Stimulated activated naive CD8-positive, alpha-beta T cell treated with anti-CD3 and anti-CD28 coated beads, Interleukin-15, amount 100 ng/mL, for 72 hours (primary cell): ENCODE results near the gene CORO2A.

ENCODE experiments used
- ATAC-seq: fragments of 150-1000 bp; cut with Tn5 transposase; 2 replicates; pipeline ENCODE4 v1.10.0; 2021; ENCODE audit warnings: mild to moderate bottlenecking, moderate library complexity
- DNase-seq, 2 donors: peaks; one replicate each; pipeline ENCODE4 v3.0.0; 2021 to 2022
- H3K27ac Mint-ChIP-seq, 2 donors: one replicate each; pipeline ENCODE4 v1.8.0; 2022; ENCODE audit warnings: mild to moderate bottlenecking in 2 of 2, mixed read lengths in 2 of 2, moderate library complexity in 2 of 2
- H3K27me3 Mint-ChIP-seq: one replicate; pipeline ENCODE4 v1.8.0; 2022; ENCODE audit warnings: mixed read lengths
- H3K4me1 Mint-ChIP-seq: one replicate; pipeline ENCODE4 v1.8.0; 2022; ENCODE audit warnings: mild to moderate bottlenecking, mixed read lengths
- H3K4me3 Mint-ChIP-seq, 2 donors: one replicate each; pipeline ENCODE4 v1.8.0; 2022; ENCODE audit warnings: mild to moderate bottlenecking in 2 of 2, mixed read lengths in 2 of 2, moderate library complexity in 1 of 2
- H3K9me3 Mint-ChIP-seq, 2 donors: one replicate each; pipeline ENCODE4 v1.8.0; 2022; ENCODE audit warnings: mixed read lengths in 2 of 2

CORO2A gene

DNA sequence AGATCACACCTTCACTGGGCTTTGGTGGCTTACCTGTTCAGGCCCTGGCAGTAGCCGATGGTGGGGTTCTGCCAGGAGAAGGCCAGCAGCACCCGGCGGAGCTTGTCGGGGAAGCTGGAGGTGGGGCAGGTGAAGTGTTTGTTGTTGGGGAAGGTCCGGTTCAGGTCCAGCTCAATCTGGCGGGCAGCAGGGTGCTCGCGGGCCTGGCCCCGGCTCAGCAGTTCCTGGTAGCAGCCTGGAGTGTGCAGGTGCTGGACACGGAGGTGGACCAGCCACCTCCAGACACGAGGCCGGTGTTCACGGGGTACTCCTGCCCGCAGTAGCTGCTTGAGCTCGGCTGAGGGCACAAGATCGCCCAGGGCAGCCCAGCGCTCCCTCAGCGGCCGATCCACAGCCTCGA lies 16.2 kb upstream of the CORO2A start:
- DNase-seq (no peak), ATAC-seq (no peak)
- Mint-ChIP-seq H3K27me3 (no peaks in the 10 kb centered on the region), H3K9me3 (no peaks in the 10 kb centered on the region), H3K4me3 (no peak overlapping the region), H3K27ac (no peak overlapping the region), H3K4me1 (no peaks in the 10 kb centered on the region)

DNA sequence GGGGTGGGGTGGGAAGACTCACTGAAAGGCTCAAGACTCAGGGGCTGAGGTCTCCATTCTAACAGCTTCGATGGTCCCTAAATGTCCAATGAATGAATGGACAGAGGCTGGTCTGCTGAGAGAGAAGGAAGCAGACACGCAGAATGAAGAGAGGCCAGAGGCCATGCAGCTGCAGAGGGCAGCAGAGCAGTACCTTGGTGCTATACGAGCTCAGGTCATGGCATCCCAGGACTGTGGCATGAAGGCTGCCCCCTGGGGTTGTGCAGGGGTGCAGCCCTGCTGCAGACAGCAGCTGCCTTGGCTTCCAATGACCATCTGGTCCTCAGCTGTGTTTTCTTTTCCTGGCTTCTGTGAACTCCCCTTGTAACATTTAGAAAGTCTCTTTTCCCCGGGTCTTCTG lies 15.2 kb upstream of the CORO2A start:
- H3K27me3 Mint-ChIP-seq = no peaks in the 10 kb centered on the region
- H3K4me1 Mint-ChIP-seq = no peaks in the 10 kb centered on the region
- H3K27ac Mint-ChIP-seq = no peak overlapping the region
- DNase-seq = no peak
- no peak for ATAC-seq
- no peak overlapping the region for H3K4me3 Mint-ChIP-seq
- H3K9me3 Mint-ChIP-seq = no peaks in the 10 kb centered on the region

DNA sequence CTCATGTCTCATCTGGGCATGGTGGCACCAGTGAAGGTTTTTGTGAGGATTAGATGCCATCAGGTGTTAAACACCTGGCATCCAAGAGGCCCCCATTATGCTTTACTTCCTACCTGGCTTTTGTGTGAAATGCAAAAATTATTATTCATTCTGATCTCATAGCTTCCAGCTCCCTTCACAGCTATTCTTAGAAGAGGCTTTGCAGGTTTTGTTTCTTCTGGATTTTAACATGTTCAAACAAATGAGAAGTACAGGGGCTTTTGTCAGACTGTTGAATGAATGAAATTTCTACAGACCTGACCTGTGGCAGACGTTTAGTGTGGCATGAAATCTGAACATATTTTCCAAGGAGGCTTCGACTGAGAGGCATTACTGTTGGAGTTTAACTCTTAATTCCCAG lies 14.3 kb upstream of the CORO2A start:
- DNase-seq = no peak
- Mint-ChIP-seq H3K9me3 (no peaks in the 10 kb centered on the region), H3K27me3 (no peaks in the 10 kb centered on the region), H3K27ac (no peak overlapping the region), H3K4me1 (peaks cover 6% of the 10 kb centered on the region), H3K4me3 (no peak overlapping the region)
- ATAC-seq = no peak

DNA sequence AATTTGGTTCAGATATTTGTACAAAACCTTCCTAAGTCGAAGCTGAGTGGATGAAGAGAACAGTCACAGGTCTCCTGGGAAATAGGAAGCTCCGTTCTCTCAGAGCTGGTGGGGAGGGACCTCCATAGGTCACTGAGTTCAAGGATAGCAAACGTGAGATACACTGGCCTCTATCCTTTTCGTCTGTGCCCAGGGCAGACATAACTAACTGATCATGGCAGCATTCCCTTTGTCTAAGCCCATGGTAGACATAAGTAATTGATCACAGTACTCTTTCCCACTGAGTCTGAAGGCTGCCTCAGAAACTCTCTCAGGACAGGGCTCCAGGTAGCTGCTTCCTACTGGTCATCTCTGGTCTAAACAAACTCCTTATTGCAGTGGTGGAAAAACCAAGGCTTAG lies 12.3 kb upstream of the CORO2A start:
- no peak for DNase-seq
- no peaks in the 10 kb centered on the region for H3K9me3 Mint-ChIP-seq
- ATAC-seq = no peak
- H3K27ac Mint-ChIP-seq = no peak overlapping the region
- peaks cover 16% of the 10 kb centered on the region for H3K4me1 Mint-ChIP-seq
- H3K4me3 Mint-ChIP-seq = no peak overlapping the region
- H3K27me3 Mint-ChIP-seq = no peaks in the 10 kb centered on the region

DNA sequence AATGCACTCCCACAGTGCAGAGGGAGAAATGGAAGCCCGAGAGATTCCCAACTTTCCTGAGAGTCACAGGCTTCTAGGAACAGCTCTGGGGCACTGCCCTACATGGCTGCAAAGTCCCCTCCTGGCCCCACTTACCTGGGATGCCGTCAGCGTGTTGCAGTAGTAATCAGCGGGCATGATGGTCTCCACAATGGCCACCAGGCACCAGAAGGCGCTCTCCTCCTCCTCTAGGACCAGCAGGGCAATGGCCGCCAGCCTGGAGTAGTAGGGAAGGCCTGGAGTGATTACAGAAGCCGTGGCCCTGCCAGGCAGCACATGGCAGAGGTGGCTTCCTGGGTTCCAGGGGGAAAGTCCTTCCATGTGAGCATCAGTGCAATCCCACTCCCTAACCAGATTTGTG lies 10.7 kb upstream of the CORO2A start:
- Mint-ChIP-seq H3K4me1 (peaks cover 16% of the 10 kb centered on the region), H3K27ac (no peak overlapping the region), H3K9me3 (no peaks in the 10 kb centered on the region), H3K4me3 (no peak overlapping the region), H3K27me3 (no peaks in the 10 kb centered on the region)
- ATAC-seq = no peak
- no peak for DNase-seq

DNA sequence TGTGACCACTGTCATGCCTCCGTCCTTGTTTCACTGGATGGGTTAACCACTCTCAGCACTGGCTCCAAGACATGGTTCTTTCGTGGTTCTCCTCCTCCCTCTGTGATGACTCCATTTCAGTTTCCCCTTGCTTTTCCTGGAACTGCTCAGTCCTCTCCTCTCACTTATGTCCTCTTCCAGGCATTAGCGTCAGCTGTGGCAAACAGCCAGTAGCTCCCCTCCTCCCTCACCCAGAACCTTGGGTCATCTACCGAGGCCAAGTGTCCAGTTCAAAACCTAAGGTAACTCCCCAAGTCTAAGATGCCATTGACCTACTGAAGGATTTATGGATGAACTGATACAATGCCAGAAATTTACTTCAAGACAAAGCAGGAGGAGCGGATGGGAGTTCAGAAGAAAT lies 9.8 kb upstream of the CORO2A start:
- H3K27me3 Mint-ChIP-seq = no peaks in the 10 kb centered on the region
- H3K9me3 Mint-ChIP-seq = no peaks in the 10 kb centered on the region
- H3K27ac Mint-ChIP-seq = no peak overlapping the region
- ATAC-seq (no peak), DNase-seq (no peak)
- H3K4me3 Mint-ChIP-seq = no peak overlapping the region
- peaks cover 16% of the 10 kb centered on the region for H3K4me1 Mint-ChIP-seq

DNA sequence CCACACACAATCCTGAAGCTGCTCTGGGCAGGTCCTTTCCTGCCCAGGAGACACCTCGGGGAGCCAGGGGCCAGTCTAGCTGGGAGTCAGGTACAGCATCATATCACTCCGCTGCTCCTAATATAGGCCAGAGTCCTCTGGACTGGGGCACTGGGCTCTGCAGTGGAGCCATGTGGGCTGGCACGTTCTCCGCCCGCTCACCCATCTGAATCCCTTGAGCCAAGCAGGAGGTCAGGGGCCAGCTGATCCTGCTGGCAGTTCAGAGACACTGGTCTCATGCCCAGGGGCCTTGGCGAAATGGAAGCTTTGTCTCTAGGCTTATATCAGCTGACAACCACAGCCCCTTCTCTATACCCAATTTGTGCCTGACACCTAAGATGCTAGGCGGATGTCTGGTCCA lies 9.3 kb upstream of the CORO2A start:
- no peak for DNase-seq
- Mint-ChIP-seq H3K4me3 (no peak overlapping the region), H3K27me3 (no peaks in the 10 kb centered on the region), H3K27ac (no peak overlapping the region), H3K4me1 (peaks cover 16% of the 10 kb centered on the region), H3K9me3 (no peaks in the 10 kb centered on the region)
- ATAC-seq = no peak

DNA sequence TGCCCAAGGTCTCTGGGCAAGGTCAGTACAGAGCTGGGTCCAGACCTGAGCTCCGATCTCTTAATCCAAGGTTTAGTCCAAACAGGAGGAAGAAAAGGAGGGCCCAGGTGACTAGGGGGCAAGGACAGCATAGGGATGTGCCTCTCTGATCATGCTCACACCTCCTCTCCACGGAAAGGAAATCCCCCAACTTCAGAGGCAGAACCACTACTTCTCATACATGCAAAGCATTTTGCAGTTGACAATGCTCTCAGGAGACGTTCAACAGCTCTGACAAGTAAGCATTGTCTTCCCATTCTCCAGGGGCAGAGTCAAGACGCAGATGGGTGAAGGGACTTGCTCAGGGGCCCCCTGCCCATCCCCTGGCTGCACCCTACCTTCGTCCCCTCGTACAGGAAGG lies 8.7 kb upstream of the CORO2A start:
- Mint-ChIP-seq H3K9me3 (no peaks in the 10 kb centered on the region), H3K4me1 (peaks cover 16% of the 10 kb centered on the region), H3K27ac (no peak overlapping the region), H3K4me3 (no peak overlapping the region), H3K27me3 (no peaks in the 10 kb centered on the region)
- ATAC-seq (peak; percentile 6), DNase-seq (no peak)

DNA sequence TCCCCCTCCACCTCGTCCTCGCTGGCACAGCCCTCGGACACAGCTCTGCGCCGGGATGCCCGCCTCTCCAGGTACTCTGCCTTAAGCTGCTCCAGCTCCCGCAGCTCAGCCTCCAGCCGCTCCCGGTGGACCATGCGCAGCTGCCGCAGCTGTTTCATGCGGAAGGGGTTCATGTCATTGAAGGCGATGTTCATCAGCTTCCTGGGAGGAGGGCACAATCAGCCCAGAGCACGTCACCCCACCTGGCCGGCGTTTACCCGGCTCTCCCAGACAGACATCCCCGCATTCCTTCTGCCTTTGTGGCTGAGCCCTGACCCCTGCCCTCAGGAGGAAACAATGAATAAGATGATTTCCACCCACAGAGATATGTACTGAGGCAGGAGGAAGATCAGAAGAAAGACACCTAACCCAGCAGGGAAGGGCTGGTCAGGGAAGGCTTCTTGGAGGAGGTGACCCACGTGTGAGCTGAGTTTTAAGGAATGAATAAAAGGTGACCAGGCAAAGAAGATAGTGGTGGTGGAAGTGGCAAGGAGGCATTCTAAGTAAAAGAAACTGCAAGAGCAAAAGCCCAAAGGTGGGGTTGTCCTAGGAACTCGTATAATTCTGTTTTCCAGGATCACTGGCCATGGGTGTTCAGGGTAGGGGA lies 7.1 kb upstream of the CORO2A start:
- H3K27me3 Mint-ChIP-seq = no peaks in the 10 kb centered on the region
- no peak overlapping the region for H3K4me3 Mint-ChIP-seq
- DNase-seq = no peak
- H3K9me3 Mint-ChIP-seq = no peaks in the 10 kb centered on the region
- peaks cover 16% of the 10 kb centered on the region for H3K4me1 Mint-ChIP-seq
- no peak overlapping the region for H3K27ac Mint-ChIP-seq
- ATAC-seq = no peak

DNA sequence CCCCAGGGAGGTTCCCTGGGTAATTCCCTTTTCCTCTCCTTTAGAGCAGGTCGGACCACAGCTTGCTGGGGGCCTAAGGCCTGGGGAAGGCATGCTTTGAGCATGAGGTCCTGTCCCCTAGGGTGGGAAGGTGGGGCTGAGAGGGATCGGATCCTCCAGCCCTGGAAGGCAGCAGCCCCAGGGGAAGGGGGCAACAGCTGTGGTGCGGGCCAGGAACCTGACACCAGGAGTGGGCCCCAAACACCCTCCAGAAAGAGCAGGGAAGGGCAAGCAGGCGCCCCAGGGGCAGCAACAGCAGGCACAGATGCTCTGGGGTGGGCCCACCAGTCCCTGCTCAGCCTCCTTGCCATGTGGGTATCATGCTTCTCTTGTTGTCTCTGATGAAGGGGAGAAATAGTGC lies 3.2 kb upstream of the CORO2A start:
- Mint-ChIP-seq H3K9me3 (no peaks in the 10 kb centered on the region), H3K27ac (no peak overlapping the region), H3K27me3 (no peaks in the 10 kb centered on the region), H3K4me1 (peaks cover 20% of the 10 kb centered on the region), H3K4me3 (no peak overlapping the region)
- ATAC-seq = no peak
- DNase-seq = no peak

DNA sequence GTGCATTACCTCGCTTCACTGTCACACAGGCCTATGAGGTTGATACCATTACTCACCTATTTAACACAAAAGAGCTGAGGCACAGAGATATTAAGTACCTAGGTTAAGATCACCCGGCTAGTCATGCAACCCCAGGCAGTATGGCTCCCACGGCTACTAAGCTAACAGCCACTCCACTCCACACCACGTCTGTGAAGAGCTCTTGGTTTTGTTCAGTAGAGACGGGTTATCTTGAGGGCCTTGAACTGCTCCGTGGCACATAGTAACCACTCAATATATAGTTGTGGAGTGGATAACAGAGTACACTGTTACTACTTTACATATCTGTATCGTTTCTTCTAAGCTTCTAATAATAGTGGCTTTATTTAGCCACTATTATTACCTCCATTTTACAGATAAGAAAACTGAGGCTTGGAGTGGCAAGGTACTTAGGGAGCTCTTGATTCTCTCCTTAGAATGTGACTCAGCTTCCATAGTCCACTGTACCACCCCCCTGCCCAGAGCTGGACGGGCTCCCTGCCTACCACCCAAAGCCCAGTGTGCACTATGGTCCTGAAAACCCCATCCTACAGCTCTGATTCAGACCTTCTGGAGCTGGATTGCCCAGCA lies 1.0 kb upstream of the CORO2A start:
- DNase-seq (no peak), ATAC-seq (no peak)
- Mint-ChIP-seq H3K27ac (peak overlapping the region; percentile 54 to 69), H3K27me3 (no peaks in the 10 kb centered on the region), H3K9me3 (no peaks in the 10 kb centered on the region), H3K4me3 (peak overlapping the region; percentile 83 to 87), H3K4me1 (peaks cover 41% of the 10 kb centered on the region)

DNA sequence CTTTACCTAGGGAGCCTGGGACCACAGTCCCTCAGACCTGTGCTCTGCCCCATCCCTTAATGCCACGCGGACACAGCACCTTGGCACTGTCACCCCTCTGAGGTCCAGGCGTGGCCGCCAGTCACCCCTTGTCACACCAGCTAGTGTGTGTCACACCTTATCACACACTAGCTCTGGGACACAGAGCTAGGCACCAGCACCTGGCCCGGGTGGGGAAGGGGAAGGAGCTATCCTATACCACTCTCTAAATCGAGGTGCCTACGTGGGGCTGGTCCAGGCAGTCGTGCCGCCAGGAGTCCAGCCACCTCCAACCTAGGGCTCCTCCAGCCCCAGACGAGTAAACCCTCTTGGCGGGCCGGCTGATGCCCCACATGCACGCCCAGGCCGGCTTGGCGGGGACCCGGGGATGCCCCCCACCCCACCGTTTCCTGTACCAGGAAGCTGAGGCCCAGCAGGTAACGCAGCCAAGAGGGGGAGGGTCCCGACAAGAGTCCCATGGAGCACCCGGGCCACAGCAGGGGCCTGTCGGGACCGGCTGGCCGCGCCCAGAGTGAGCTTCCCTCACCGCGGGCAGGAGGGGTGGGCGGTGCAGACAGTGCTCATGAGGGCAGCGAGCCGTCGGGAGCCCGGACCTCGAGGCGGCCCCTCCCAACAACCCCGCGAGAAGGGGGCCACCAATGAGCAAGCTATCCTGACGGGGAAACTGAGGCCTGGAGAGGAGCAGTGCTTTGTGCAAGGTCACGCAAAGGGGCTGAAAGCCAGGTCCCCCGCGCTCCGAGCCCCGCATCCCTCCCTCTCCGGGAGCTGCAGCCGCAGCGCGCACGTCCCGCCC lies 550 bp downstream of the CORO2A start:
- peaks cover 52% of the 10 kb centered on the region for H3K4me1 Mint-ChIP-seq

DNA sequence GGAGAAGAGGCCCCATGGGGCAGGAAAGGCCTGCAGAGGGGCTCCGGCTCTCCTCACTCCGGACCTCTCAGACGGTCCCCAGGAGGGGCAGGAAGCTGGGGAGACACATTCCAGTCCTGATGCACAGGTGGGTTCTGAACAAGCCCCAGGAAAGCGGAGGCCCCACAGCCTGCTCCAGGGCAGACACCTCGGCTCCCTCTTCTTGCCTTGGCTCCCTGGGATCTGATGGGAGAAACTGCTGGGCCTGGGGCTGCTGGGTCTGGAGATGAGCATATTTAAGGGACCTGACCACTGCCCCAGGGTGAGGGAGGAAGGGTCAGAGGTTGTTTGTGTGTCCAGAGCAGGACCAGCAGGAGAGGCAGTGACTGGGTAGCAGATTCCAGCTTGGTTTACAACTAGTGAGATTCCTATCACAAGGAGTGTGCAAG lies 1.2 kb downstream of the CORO2A start:
- ATAC-seq (no peak), DNase-seq (no peak)
- Mint-ChIP-seq H3K4me3 (peak overlapping the region; percentile 87 to 89), H3K27ac (peak overlapping the region in 1 of 2 donors; percentile 87), H3K4me1 (peaks cover 58% of the 10 kb centered on the region), H3K27me3 (no peaks in the 10 kb centered on the region), H3K9me3 (no peaks in the 10 kb centered on the region)

More for the DNA sequence above, 550 bp downstream of the CORO2A start:
- no peaks in the 10 kb centered on the region for H3K27me3 Mint-ChIP-seq
- H3K4me3 Mint-ChIP-seq = peak overlapping the region; percentile 87 to 89
- peak; percentile 30 to 52 for DNase-seq
- peak; percentile 54 for ATAC-seq
- peak overlapping the region in 1 of 2 donors; percentile 78 for H3K27ac Mint-ChIP-seq
- H3K9me3 Mint-ChIP-seq = no peaks in the 10 kb centered on the region

DNA sequence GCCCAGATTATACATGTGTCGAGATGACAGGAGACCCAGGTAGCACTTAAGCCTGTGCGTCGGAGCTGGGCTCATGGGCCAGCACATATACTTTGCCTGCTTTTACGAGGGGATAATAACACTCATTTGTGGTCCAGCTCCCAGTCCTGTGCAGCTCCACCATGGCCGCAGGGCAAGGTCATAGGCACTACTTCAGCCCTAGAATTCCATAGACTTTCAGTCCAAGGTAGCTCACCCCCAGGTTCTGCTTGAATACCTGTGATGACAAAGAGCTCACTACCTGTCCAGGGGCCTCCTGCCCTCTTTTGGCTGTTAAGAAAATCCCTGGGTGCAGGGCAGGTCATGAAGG lies 1.7 kb downstream of the CORO2A start:
- H3K4me3 Mint-ChIP-seq = peak overlapping the region; percentile 87 to 89
- no peak for ATAC-seq
- H3K4me1 Mint-ChIP-seq = peaks cover 63% of the 10 kb centered on the region
- H3K27ac Mint-ChIP-seq = no peak overlapping the region
- no peak for DNase-seq
- no peaks in the 10 kb centered on the region for H3K27me3 Mint-ChIP-seq
- no peaks in the 10 kb centered on the region for H3K9me3 Mint-ChIP-seq

DNA sequence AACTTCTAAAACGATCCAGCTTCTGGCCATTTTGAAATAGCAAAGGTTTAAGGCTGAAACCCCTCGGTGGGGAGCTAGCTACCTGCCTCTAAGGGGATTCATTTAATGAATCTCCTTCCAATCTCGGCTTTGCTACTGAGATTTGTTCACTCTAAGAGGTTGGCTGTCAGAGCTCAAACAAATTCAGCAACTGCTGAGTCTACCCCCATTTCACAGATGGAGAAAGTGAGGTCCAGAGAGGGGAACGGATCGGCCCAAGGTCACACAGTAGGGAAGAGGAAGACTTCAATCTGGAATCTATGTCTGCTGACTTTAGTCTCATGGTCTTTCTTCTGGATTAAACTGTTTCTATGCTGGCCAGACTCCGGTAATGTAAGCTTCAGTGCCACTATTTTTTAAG lies 3.0 kb downstream of the CORO2A start:
- Mint-ChIP-seq H3K27me3 (no peaks in the 10 kb centered on the region), H3K4me3 (no peak overlapping the region), H3K4me1 (peaks cover 72% of the 10 kb centered on the region), H3K9me3 (no peaks in the 10 kb centered on the region), H3K27ac (peak overlapping the region in 1 of 2 donors; percentile 81)
- DNase-seq (no peak), ATAC-seq (no peak)

DNA sequence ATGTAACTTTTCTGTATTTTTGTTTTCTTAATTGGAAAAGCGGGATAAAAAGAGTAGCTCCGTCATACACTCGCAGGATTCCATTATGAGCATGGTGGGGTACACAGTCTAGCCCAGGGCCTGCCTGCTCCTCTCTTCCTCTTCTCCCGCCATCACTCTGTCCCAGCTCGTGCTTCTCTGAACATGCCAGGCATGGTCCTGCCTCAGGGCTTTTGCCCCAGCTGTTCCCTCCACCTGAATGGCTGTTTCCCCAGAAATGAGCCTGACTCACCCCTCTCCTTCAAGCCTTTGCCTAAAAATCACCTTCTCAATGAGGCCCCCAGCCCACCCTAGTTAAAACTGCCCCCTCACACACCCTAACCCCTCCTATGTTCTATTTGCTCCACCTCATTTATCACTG lies 4.5 kb downstream of the CORO2A start:
- Mint-ChIP-seq H3K9me3 (no peaks in the 10 kb centered on the region), H3K27me3 (no peaks in the 10 kb centered on the region), H3K4me1 (peaks cover 64% of the 10 kb centered on the region), H3K4me3 (no peak overlapping the region), H3K27ac (peak overlapping the region in 1 of 2 donors; percentile 44)
- ATAC-seq (no peak), DNase-seq (no peak)
